Measurements from ENCODE around the gene DNMT1.

- TF ChIP-seq EZH2 (IDR thresholded peaks at IDR 0.05) (no peak), POLR2AphosphoS5 (IDR thresholded peaks at IDR 0.05; ENCODE audit: borderline replicate concordance, low read depth, low read length) (no peak), FOXP2 (optimal IDR thresholded peaks at IDR 0.05; ENCODE audit: control extremely low read depth, extremely low read length, insufficient read depth) (no peak)
Observed at GRCh38 chr19:10207026-10207425, 12.3 kb upstream of the DNMT1 start.
